Nephron (organoid): ENCODE data around the gene CDC42EP3.

Source experiments
- H3K27ac Mint-ChIP-seq, 3 experiments: 2 replicates each; pipeline ENCODE4 v1.8.0; 2020; ENCODE audit warnings: mixed read lengths in 3 of 3, mild to moderate bottlenecking in 2 of 3, moderate library complexity in 1 of 3
- H3K27me3 Mint-ChIP-seq: 2 replicates; pipeline ENCODE4 v1.8.0; 2021; ENCODE audit warnings: low read depth, mild to moderate bottlenecking, moderate library complexity, mixed read lengths
- H3K36me3 Mint-ChIP-seq: 2 replicates; pipeline ENCODE4 v1.8.0; 2020; ENCODE audit warnings: low read depth, mixed read lengths
- H3K4me1 Mint-ChIP-seq: 2 replicates; pipeline ENCODE4 v1.8.0; 2020; ENCODE audit warnings: mixed read lengths
- H3K4me3 Mint-ChIP-seq, 3 experiments: 2 replicates each; pipeline ENCODE4 v1.8.0; 2020; ENCODE audit warnings: mild to moderate bottlenecking in 3 of 3, mixed read lengths in 3 of 3, moderate library complexity in 2 of 3
- H3K9me3 Mint-ChIP-seq: 2 replicates; pipeline ENCODE4 v1.8.0; 2020; ENCODE audit warnings: mixed read lengths
- TF ChIP-seq, protein P1 (sequence below), 3 experiments: fragments of 200-600 bp; sonication (generic); IDR thresholded peaks; one replicate each; pipeline ENCODE4 v1.5.0; 2021; ENCODE audit warnings: antibody characterized with exemption in 3 of 3; ENCODE audit not compliant: unreplicated experiment in 3 of 3

The CDC42EP3 gene

GRCh38 chr2:37654419-37654818 is 17.0 kb downstream of the CDC42EP3 start:
- Mint-ChIP-seq H3K36me3 (peaks cover 20% of the 10 kb centered on the region), H3K9me3 (no peaks in the 10 kb centered on the region), H3K4me1 (peaks cover 75% of the 10 kb centered on the region), H3K4me3 (no peak overlapping the region), H3K27ac (peak overlapping the region in 1 of 3 experiments; percentile 37), H3K27me3 (peaks cover 16% of the 10 kb centered on the region)
- TF ChIP-seq, protein P1, sequence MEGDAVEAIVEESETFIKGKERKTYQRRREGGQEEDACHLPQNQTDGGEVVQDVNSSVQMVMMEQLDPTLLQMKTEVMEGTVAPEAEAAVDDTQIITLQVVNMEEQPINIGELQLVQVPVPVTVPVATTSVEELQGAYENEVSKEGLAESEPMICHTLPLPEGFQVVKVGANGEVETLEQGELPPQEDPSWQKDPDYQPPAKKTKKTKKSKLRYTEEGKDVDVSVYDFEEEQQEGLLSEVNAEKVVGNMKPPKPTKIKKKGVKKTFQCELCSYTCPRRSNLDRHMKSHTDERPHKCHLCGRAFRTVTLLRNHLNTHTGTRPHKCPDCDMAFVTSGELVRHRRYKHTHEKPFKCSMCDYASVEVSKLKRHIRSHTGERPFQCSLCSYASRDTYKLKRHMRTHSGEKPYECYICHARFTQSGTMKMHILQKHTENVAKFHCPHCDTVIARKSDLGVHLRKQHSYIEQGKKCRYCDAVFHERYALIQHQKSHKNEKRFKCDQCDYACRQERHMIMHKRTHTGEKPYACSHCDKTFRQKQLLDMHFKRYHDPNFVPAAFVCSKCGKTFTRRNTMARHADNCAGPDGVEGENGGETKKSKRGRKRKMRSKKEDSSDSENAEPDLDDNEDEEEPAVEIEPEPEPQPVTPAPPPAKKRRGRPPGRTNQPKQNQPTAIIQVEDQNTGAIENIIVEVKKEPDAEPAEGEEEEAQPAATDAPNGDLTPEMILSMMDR (IDR thresholded peaks at IDR 0.05; ENCODE audit: unreplicated experiment in 3 of 3) = no peak

- H3K4me3 Mint-ChIP-seq = peak overlapping the region in 1 of 3 experiments; percentile 14
- H3K9me3 Mint-ChIP-seq = no peaks in the 10 kb centered on the region
- H3K27me3 Mint-ChIP-seq = peaks cover 16% of the 10 kb centered on the region
- H3K4me1 Mint-ChIP-seq = peaks cover 70% of the 10 kb centered on the region
- peaks cover 17% of the 10 kb centered on the region for H3K36me3 Mint-ChIP-seq
- TF ChIP-seq, protein P1 (IDR thresholded peaks at IDR 0.05; ENCODE audit: unreplicated experiment in 3 of 3) = no peak
- H3K27ac Mint-ChIP-seq = peak overlapping the region in 1 of 3 experiments; percentile 34
Measured at GRCh38 chr2:37653805-37654378, 17.6 kb downstream of the CDC42EP3 start.

DNA sequence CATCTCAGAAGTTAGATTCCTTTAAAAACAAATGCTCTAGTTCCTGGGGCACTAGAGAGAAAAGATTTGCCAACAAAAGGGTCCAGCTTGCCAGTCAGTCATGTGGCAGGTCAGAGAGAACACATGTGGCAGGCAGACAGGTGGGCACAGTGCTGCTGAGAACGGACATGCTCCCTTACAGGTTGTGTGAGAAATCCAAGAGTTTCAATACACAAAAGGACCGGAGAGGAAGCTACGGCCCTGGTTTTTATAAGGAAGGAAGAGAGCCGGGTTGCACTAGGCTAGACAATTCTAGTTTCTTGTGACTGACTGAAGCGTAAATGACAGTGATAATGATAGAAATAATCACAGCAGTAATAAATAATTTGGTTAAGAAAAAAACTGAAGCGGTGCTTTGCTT is 18.3 kb downstream of the CDC42EP3 start:
- Mint-ChIP-seq H3K27ac (peak overlapping the region; percentile 5 to 29 (median 19)), H3K4me3 (no peak overlapping the region), H3K36me3 (peaks cover 15% of the 10 kb centered on the region), H3K4me1 (peaks cover 71% of the 10 kb centered on the region), H3K9me3 (peaks cover 3% of the 10 kb centered on the region), H3K27me3 (peaks cover 14% of the 10 kb centered on the region)
- TF ChIP-seq, protein P1 (IDR thresholded peaks at IDR 0.05; ENCODE audit: unreplicated experiment in 3 of 3) = no peak

DNA sequence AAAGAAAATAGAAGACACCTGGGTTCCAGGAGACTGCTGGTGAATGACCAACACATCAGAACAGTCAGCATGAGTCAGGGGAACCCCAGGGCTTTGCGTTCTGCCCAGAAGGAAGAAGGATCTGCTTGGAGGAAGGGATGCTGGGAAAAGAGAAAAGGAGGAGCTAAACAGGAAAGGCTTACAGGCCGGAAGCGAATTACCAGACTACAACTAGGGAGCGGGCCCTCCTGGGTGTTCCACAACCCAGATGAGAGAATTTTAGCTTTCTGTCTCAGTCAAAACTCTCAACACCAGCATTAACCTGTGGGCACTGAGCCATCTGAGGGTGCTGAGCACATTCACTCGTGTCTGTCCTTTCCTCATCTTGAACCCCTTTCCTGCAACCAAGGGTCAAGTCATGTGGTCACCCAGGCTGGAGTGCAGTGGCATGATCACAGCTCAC is 19.2 kb downstream of the CDC42EP3 start:
- TF ChIP-seq, protein P1 (IDR thresholded peaks at IDR 0.05; ENCODE audit: unreplicated experiment in 3 of 3) = no peak
- Mint-ChIP-seq H3K4me1 (peaks cover 78% of the 10 kb centered on the region), H3K36me3 (peaks cover 24% of the 10 kb centered on the region), H3K4me3 (no peak overlapping the region), H3K9me3 (peaks cover 9% of the 10 kb centered on the region), H3K27me3 (peaks cover 14% of the 10 kb centered on the region), H3K27ac (no peak overlapping the region)

GRCh38 chr2:37650548-37651093 is 20.8 kb downstream of the CDC42EP3 start:
- H3K4me3 Mint-ChIP-seq = no peak overlapping the region
- peaks cover 9% of the 10 kb centered on the region for H3K9me3 Mint-ChIP-seq
- peaks cover 14% of the 10 kb centered on the region for H3K27me3 Mint-ChIP-seq
- H3K36me3 Mint-ChIP-seq = peaks cover 32% of the 10 kb centered on the region
- TF ChIP-seq, protein P1 (IDR thresholded peaks at IDR 0.05; ENCODE audit: unreplicated experiment in 3 of 3) = no peak
- H3K27ac Mint-ChIP-seq = no peak overlapping the region
- H3K4me1 Mint-ChIP-seq = peaks cover 70% of the 10 kb centered on the region

DNA sequence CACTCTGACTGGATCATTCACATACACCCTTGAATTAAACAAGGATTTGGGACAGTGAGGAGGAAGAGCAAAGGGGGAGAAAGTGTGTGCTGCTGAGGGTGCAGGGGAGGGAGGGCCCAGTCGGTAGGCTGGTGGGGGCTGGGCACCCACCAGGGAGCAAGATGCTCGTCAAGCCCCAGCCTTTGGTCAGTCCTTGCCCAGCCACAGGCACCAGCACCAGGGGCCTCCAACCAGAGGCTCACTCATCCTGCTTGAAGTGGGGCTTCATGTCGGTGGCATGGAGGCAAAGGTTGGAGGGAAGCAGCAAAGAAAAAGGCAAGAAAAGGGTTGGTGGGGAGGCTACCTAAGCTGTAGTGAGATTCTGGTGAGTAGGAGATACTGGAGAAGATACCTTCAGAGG is 21.9 kb downstream of the CDC42EP3 start:
- H3K36me3 Mint-ChIP-seq = peaks cover 41% of the 10 kb centered on the region
- H3K4me1 Mint-ChIP-seq = peaks cover 62% of the 10 kb centered on the region
- no peak overlapping the region for H3K27ac Mint-ChIP-seq
- H3K4me3 Mint-ChIP-seq = no peak overlapping the region
- H3K9me3 Mint-ChIP-seq = peaks cover 9% of the 10 kb centered on the region
- peaks cover 14% of the 10 kb centered on the region for H3K27me3 Mint-ChIP-seq
- TF ChIP-seq, protein P1 (IDR thresholded peaks at IDR 0.05; ENCODE audit: unreplicated experiment in 3 of 3) = no peak
